ENCODE data around the gene NAA38. TPM values are rescaled to one million over a fixed set of nuclear protein-coding genes. Genes with fewer than 3 reads are reported as not detected.

Gene NAA38
- 189 to 229 TPM (median 204 TPM) in 5 replicates for total RNA-seq (2022; extraction: Qiagen RNA extraction)

GRCh38 chr17:7856811-7857712, at the start of gene NAA38:
NAA38 (minus strand) TSS chr17:7857559; CDS start chr17:7857463, 96 bp downstream.

DNA sequence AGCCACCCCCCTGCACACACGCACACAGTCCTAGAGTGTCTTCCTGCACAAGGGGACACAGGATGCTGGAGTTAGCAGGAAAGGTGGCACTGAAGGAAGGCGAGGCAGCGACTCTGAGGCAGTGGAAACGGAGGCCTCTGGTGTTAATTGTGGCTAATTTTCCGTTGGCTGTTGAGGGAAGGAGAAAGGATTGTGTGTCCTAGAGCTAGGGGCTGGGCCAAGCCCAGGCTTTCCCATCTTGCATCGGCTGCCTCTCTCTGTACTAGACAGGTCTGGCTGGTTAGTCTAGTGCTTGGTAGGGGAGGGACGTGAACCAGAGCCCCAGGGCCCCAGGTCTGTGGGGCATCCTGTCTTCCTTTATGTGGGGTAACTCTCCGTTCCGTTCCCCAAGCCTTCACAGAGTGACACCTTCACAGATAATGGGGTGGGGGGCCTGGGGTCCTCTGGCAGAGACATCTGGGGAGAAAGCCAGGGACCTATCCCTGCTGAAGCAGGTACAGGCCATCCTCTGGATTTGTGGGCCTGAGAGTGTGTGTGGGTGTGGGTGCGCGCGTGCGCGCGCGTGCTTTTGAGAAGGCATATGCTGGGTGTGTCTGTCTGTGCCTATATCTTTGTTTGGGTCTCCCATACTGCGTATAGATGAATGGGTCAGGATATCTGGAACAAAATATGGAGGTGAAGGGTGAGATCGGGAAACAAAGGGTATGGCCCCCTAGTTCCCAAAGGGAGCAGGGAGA, 31.0 kb upstream of the NAA38 start, which contains the start of gene CHD3:
TSS of gene CHD3 (plus strand) at position 606 of the 737 bp plus-strand sequence. CDS start 212 bp downstream, outside the sequence.

DNA sequence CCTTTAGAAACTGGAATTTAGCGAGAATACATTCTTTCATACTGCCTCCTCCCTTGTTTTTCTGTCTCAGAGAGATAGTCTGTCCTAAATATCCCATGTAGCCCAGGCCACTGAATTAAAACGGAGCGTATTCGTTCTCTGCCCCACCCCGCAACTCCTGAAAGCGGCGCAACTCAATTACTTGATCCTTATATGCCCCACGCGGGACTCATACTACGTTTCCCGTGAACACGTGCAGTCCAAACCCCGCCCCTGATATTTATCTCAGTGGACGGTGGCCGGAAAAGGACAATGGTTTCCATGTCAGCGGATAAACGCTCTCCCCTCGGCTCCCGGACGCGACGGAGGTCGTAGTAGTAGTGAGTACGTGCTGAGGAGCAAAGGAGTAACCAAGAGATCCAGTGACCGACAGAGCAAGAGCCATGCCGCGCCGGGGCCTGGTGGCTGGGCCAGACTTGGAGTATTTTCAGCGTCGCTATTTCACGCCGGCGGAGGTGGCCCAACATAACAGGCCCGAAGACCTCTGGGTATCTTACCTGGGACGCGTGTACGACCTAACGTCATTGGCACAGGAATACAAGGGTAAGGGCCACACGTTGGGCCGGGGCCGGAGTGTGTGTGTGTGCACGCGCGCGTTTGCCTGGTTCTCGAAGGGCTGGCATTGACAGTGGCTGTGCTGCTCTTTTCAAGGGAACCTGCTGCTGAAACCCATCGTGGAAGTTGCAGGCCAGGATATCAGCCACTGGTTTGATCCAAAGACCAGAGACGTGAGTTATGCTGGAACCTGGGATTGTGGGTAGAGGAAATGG, 558 bp upstream of the NAA38 start, which contains the start of gene CYB5D1:
TSS of gene CYB5D1 (plus strand) at position 291 of the 809 bp plus-strand sequence. CDS start at position 423, 132 bp downstream.

DNA sequence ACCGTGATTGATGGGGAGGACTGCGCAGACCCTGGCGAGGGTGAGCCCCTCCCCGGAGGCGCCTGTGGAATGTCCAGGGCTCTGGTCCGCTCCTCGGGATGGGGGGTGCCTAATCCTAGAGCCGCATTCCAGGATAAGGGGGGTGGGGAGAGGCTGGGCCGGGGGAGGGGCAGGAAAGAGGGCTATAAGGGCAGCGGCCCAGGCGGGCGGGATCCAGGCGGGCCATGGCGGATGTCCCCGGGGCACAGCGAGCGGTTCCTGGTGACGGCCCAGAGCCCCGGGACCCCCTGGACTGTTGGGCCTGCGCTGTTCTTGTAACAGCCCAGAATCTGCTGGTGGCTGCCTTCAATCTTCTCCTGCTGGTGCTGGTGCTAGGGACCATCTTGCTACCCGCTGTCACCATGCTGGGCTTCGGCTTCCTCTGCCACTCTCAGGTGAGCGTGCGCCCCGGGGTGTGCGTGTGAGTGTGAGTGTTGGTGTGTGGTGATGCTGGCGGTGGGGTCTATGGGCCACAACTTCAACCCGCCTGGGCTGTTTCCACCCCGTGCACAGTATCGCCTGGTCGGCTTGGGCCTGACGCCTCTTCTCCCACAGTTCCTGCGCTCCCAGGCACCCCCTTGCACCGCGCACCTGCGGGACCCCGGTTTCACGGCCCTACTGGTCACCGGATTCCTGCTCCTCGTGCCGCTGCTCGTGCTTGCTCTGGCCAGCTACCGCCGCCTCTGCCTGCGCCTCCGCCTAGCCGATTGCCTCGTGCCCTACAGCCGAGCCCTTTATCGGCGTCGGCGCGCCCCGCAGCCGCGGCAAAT, 2.3 kb downstream of the NAA38 start, which contains the start of gene TMEM88:
TSS of gene TMEM88 (plus strand) at position 216 of the 809 bp plus-strand sequence. CDS start at position 225, 9 bp downstream.

DNA sequence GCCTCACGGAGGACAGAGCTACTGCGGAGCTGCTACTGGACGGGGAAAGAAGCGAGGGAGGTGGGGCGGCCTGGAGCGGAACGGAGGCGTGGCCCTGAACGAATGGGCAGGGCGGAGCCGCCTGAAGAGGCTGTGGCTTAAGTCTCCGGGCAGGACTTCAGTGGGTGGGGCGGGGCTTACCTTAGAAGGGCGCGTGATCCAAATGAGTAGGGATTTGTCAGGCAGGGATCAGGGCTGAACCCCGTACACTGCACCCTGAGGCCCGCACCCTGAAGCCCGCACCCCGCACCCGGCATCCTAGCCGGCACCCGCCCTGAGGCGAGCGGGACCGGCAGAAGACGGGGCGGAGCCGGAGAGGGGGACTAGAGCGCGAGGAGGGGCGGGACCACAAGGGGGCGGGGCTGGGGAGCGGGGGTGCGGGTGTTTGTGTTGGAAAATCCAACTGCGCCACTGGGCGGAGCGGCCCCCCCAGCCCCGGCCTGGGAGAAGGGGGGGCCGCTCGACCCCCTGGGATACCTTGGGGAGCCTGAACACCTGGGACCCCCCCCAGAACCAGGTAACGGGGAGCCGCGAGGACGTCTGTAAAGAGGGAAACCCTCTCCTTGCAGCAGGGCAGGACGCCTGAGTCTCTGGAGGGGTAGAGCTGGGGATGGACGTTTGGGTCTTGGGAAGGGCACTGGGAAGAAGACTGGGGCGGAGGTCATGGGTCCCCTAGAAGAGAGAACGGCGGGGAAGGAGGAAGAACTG, 23.4 kb downstream of the NAA38 start, which contains the start of gene KDM6B:
TSS of gene KDM6B (plus strand) at position 423 of the 747 bp plus-strand sequence. CDS start 11,338 bp downstream, outside the sequence.

Other genes with a start within 250 kb of the NAA38 start
- gene FXR2, start 242.7 kb downstream of the NAA38 start, total RNA-seq (2022; extraction: Qiagen RNA extraction) = 45.4 to 60.2 TPM (median 59.3 TPM) in 5 replicates
- 61.1 to 73.5 TPM (median 62.9 TPM) in 5 replicates for gene SAT2, start 229.7 kb downstream of the NAA38 start, total RNA-seq (2022; extraction: Qiagen RNA extraction)
- 0.27 to 0.56 TPM (median 0.43 TPM) in 5 replicates for gene SHBG, start 227.4 kb downstream of the NAA38 start, total RNA-seq (2022; extraction: Qiagen RNA extraction)
- 0.08 to 0.46 TPM (median 0.39 TPM) in 5 replicates for gene ATP1B2, start 206.6 kb downstream of the NAA38 start, total RNA-seq (2022; extraction: Qiagen RNA extraction)
- 38.7 to 51.6 TPM (median 47.4 TPM) in 5 replicates for gene TP53, start 170.1 kb downstream of the NAA38 start, total RNA-seq (2022; extraction: Qiagen RNA extraction)
- 27.7 to 33.8 TPM (median 32.7 TPM) in 5 replicates for gene WRAP53, start 169.1 kb downstream of the NAA38 start, total RNA-seq (2022; extraction: Qiagen RNA extraction)
- gene EFNB3, start 152.4 kb downstream of the NAA38 start, total RNA-seq (2022; extraction: Qiagen RNA extraction) = 0.99 to 1.5 TPM (median 1.3 TPM) in 5 replicates
- gene DNAH2, start 139.8 kb downstream of the NAA38 start, total RNA-seq (2022; extraction: Qiagen RNA extraction) = 0.02 to 0.06 TPM (median 0.03 TPM) in 5 replicates
- 10.5 to 21.0 TPM (median 14.6 TPM) in 5 replicates for gene KDM6B, start 23.3 kb downstream of the NAA38 start, total RNA-seq (2022; extraction: Qiagen RNA extraction)
- gene TMEM88, start 2.5 kb downstream of the NAA38 start, total RNA-seq (2022; extraction: Qiagen RNA extraction) = 0.16 to 1.2 TPM (median 0.64 TPM) in 5 replicates
- 20.9 to 22.7 TPM (median 21.7 TPM) in 5 replicates for gene CYB5D1, start 444 bp upstream of the NAA38 start, total RNA-seq (2022; extraction: Qiagen RNA extraction)
- gene CHD3, start 31.2 kb upstream of the NAA38 start, total RNA-seq (2022; extraction: Qiagen RNA extraction) = 56.7 to 75.9 TPM (median 72.6 TPM) in 5 replicates
- gene RNF227, start 58.7 kb upstream of the NAA38 start, total RNA-seq (2022; extraction: Qiagen RNA extraction) = 1.3 to 2.4 TPM (median 1.5 TPM) in 5 replicates
- 1.2 to 3.0 TPM (median 2.5 TPM) in 5 replicates for gene KCNAB3, start 72.3 kb upstream of the NAA38 start, total RNA-seq (2022; extraction: Qiagen RNA extraction)
- 295 to 368 TPM (median 319 TPM) in 5 replicates for gene TRAPPC1, start 74.4 kb upstream of the NAA38 start, total RNA-seq (2022; extraction: Qiagen RNA extraction)
- 32.5 to 44.7 TPM (median 43.3 TPM) in 5 replicates for gene CNTROB, start 74.6 kb upstream of the NAA38 start, total RNA-seq (2022; extraction: Qiagen RNA extraction)
- 0.18 to 0.78 TPM (median 0.33 TPM) in 5 replicates for gene GUCY2D, start 145.1 kb upstream of the NAA38 start, total RNA-seq (2022; extraction: Qiagen RNA extraction)
- 0.26 to 0.46 TPM (median 0.42 TPM) in 5 replicates for gene ALOX15B, start 181.5 kb upstream of the NAA38 start, total RNA-seq (2022; extraction: Qiagen RNA extraction)
- gene ALOX12B, start 230.2 kb upstream of the NAA38 start, total RNA-seq (2022; extraction: Qiagen RNA extraction) = 1.1 to 1.6 TPM (median 1.3 TPM) in 5 replicates

All from A549 treated with dexamethasone at 1 μM for 4 hours (cell line).